Measurements from ENCODE around the gene CAMKMT.

The CAMKMT gene

GRCh38 chr2:44596537-44597320, 235.0 kb downstream of the CAMKMT start:
- DNase-seq (ENCODE audit: low spot score), result no peak

- no peak for DNase-seq (ENCODE audit: low spot score)
These were observed 236.8 kb downstream of the CAMKMT start for GRCh38 chr2:44598330-44599119.

GRCh38 chr2:44599130-44599529, 237.4 kb downstream of the CAMKMT start:
- no peak for DNase-seq (ENCODE audit: low spot score)

GRCh38 chr2:44602446-44602845, 240.7 kb downstream of the CAMKMT start:
- no peak for DNase-seq (ENCODE audit: low spot score)

- DNase-seq (ENCODE audit: low spot score), result no peak
These were observed 243.8 kb downstream of the CAMKMT start for GRCh38 chr2:44605511-44605910.

GRCh38 chr2:44612276-44612675, 250.5 kb downstream of the CAMKMT start:
- DNase-seq (ENCODE audit: low spot score), result no peak

- DNase-seq (ENCODE audit: low spot score), result peak; percentile 22
These were observed 253.2 kb downstream of the CAMKMT start for GRCh38 chr2:44614940-44615339.

GRCh38 chr2:44615950-44616518, 254.3 kb downstream of the CAMKMT start:
- peak; percentile 10 for DNase-seq (ENCODE audit: low spot score)

- no peak for DNase-seq (ENCODE audit: low spot score)
These were observed 255.0 kb downstream of the CAMKMT start for GRCh38 chr2:44616667-44617155.

- DNase-seq (ENCODE audit: low spot score), result no peak
These were observed 256.7 kb downstream of the CAMKMT start for GRCh38 chr2:44618251-44619023.

GRCh38 chr2:44620189-44620990, 258.6 kb downstream of the CAMKMT start:
- no peak for DNase-seq (ENCODE audit: low spot score)

GRCh38 chr2:44623622-44624351, 262.0 kb downstream of the CAMKMT start:
- peak; percentile 51 for DNase-seq (ENCODE audit: low spot score)

- no peak for DNase-seq (ENCODE audit: low spot score)
These were observed 266.6 kb downstream of the CAMKMT start for GRCh38 chr2:44628297-44628696.

- no peak for DNase-seq (ENCODE audit: low spot score)
These were observed 271.4 kb downstream of the CAMKMT start for GRCh38 chr2:44632931-44633689.

GRCh38 chr2:44635725-44636124, 274.0 kb downstream of the CAMKMT start:
- no peak for DNase-seq (ENCODE audit: low spot score)

- no peak for DNase-seq (ENCODE audit: low spot score)
These were observed 276.9 kb downstream of the CAMKMT start for GRCh38 chr2:44638649-44639048.

GRCh38 chr2:44639399-44639798, 277.7 kb downstream of the CAMKMT start:
- no peak for DNase-seq (ENCODE audit: low spot score)

GRCh38 chr2:44642123-44642857, 280.5 kb downstream of the CAMKMT start:
- no peak for DNase-seq (ENCODE audit: low spot score)

GRCh38 chr2:44645937-44646336, 284.2 kb downstream of the CAMKMT start:
- DNase-seq (ENCODE audit: low spot score), result no peak
